PC-3 (cell line): ENCODE data around the gene GPRC5B.

ENCODE experiments used
- CTCF ChIP-seq: fragments of 300-600 bp; sonication (generic); conservative IDR thresholded peaks from 2 replicates; pipeline ENCODE4 v1.5.1; 2017; ENCODE audit warnings: antibody characterized with exemption, low read depth, mild to moderate bottlenecking, low read length
- EZH2 ChIP-seq: fragments of 300-600 bp; sonication (generic); IDR thresholded peaks from one replicate; pipeline ENCODE4 v1.6.1; 2017; ENCODE audit warnings: antibody characterized with exemption, mild to moderate bottlenecking, low read length; ENCODE audit not compliant: unreplicated experiment
- EZH2phosphoT487 ChIP-seq: fragments of 300-600 bp; sonication (generic); IDR thresholded peaks from 2 replicates; pipeline ENCODE4 v1.6.1; 2018; ENCODE audit warnings: mild to moderate bottlenecking, antibody characterized with exemption, low read length, borderline replicate concordance

- TF ChIP-seq CTCF: no peak
- TF ChIP-seq EZH2: no peak
- TF ChIP-seq EZH2phosphoT487: no peak
These were observed 2.0 kb downstream of the GPRC5B start for GRCh38 chr16:19882646-19883045.
